Endothelial cell of umbilical vein (primary cell): ENCODE results near the gene COX5B. TPM values are rescaled to one million over a fixed set of nuclear protein-coding genes. Genes with fewer than 3 reads are reported as not detected.

Source experiments
- BruUV-seq: library from RNA; stranded (reverse); fragments of 400-500 nt; replicated peaks from 2 replicates; lab custom pipeline; 2021; lab: Mats Ljungman, UMichigan
- CTCF ChIA-PET: fragments of 300-600, 350-600 bp; sonication (Branson Sonifier 250); formaldehyde crosslinking; loops from one replicate; lab custom pipeline; 2021; ENCODE audit warnings: antibody characterized with exemption, inconsistent platforms; lab: Charles Lee
- POLR2A ChIA-PET: fragments of 300-600, 350-600 bp; sonication (Branson Sonifier 250); formaldehyde crosslinking; loops from one replicate; lab custom pipeline; 2021; ENCODE audit warnings: antibody characterized with exemption, inconsistent platforms; lab: Charles Lee
- DNase-seq: peaks from one replicate; pipeline ENCODE4 v3.0.0-alpha.2; 2011; ENCODE audit warnings: low read depth, low spot score
- FAIRE-seq: peaks from 2 replicates; lab custom pipeline; 2011; peaks lifted over from hg19 to GRCh38; lab: Jason Lieb, UNC
- H2AFZ ChIP-seq: 2 replicates; pipeline ENCODE4 v1.6.0; 2012; ENCODE audit warnings: low read depth, low read length, control low read depth, inconsistent platforms
- H3K27ac ChIP-seq: 2 replicates; pipeline ENCODE4 v1.5.1; 2011; ENCODE audit warnings: low read depth, mild to moderate bottlenecking, control low read depth, low read length, moderate library complexity; ENCODE audit not compliant: insufficient read depth
- H3K27me3 ChIP-seq, 2 experiments: 2 replicates each; pipeline versions ENCODE4 v1.6.0 to v1.6.1; 2011; ENCODE audit warnings: low read length in 2 of 2, mixed read lengths in 1 of 2; ENCODE audit not compliant: control insufficient read depth in 2 of 2, insufficient read depth in 2 of 2
- H3K36me3 ChIP-seq, 2 experiments: 2 replicates in 1 of 2; 3 replicates in 1 of 2; pipeline ENCODE4 v1.5.1; 2011; ENCODE audit warnings: low read length in 2 of 2, mild to moderate bottlenecking in 1 of 2, moderate library complexity in 1 of 2; ENCODE audit not compliant: control insufficient read depth in 2 of 2, insufficient read depth in 2 of 2; ENCODE audit errors: extremely low read depth in 1 of 2
- H3K4me1 ChIP-seq: 3 replicates; pipeline ENCODE4 v1.5.1; 2011; ENCODE audit warnings: mild to moderate bottlenecking, low read length; ENCODE audit not compliant: control insufficient read depth, insufficient read depth; ENCODE audit errors: extremely low read depth
- H3K4me2 ChIP-seq: 2 replicates; pipeline ENCODE4 v1.6.1; 2011; ENCODE audit warnings: low read length, control low read depth, mixed read lengths; ENCODE audit not compliant: insufficient read depth
- H3K4me3 ChIP-seq, 3 experiments: fragments of 200-600 bp in 1 of 3; sonication (generic), shearing (Covaris generic) in 1 of 3; replicated peaks in 1 of 3; 2 replicates each; pipeline ENCODE4 v1.5.1; 2011 to 2016; ENCODE audit warnings: control low read depth in 3 of 3, low read length in 3 of 3, mild to moderate bottlenecking in 2 of 3, inconsistent platforms in 1 of 3, low read depth in 1 of 3, moderate library complexity in 1 of 3; ENCODE audit not compliant: insufficient read depth in 1 of 3
- H3K79me2 ChIP-seq: 2 replicates; pipeline ENCODE4 v1.6.0; 2012; ENCODE audit warnings: low read length, inconsistent platforms; ENCODE audit not compliant: control insufficient read depth, insufficient read depth
- H3K9ac ChIP-seq: replicated peaks from 2 replicates; pipeline ENCODE3; 2011; ENCODE audit warnings: low read length, control low read depth; ENCODE audit not compliant: insufficient read depth; ENCODE audit errors: extremely low read depth
- H3K9me1 ChIP-seq: replicated peaks from 3 replicates; pipeline ENCODE4 v1.6.0; 2011; ENCODE audit warnings: mild to moderate bottlenecking, low read length; ENCODE audit not compliant: control insufficient read depth, insufficient read depth; ENCODE audit errors: extremely low read depth
- H3K9me3 ChIP-seq: replicated peaks from 2 replicates; pipeline ENCODE4 v1.5.1; 2012; ENCODE audit warnings: low read length, inconsistent platforms; ENCODE audit not compliant: control insufficient read depth, insufficient read depth
- H4K20me1 ChIP-seq: replicated peaks from 2 replicates; pipeline ENCODE3; 2011; ENCODE audit warnings: mild to moderate bottlenecking, low read length; ENCODE audit not compliant: control insufficient read depth, insufficient read depth; ENCODE audit errors: extremely low read depth
- EZH2 ChIP-seq: IDR thresholded peaks from 2 replicates; pipeline ENCODE4 v1.6.1; 2012; ENCODE audit warnings: borderline replicate concordance, low read depth, mild to moderate bottlenecking, moderate library complexity, low read length, inconsistent platforms; ENCODE audit not compliant: severe bottlenecking
- FOS ChIP-seq: IDR thresholded peaks from 2 replicates; pipeline ENCODE4 v1.6.1; 2011; ENCODE audit warnings: mild to moderate bottlenecking, low read length, moderate library complexity, borderline replicate concordance; ENCODE audit not compliant: insufficient read depth
- GATA2 ChIP-seq: IDR thresholded peaks from 2 replicates; pipeline ENCODE4 v1.7.0; 2011; ENCODE audit warnings: low read depth, mild to moderate bottlenecking, moderate library complexity, mixed read lengths, low read length; ENCODE audit not compliant: insufficient read length, insufficient read depth
- JUN ChIP-seq: IDR thresholded peaks from 2 replicates; pipeline ENCODE4 v1.6.1; 2011; ENCODE audit warnings: borderline replicate concordance, low read depth; ENCODE audit not compliant: insufficient read length, insufficient read depth
- MYC ChIP-seq: IDR thresholded peaks from one replicate; pipeline ENCODE4 v1.6.1; 2011; ENCODE audit warnings: mild to moderate bottlenecking, low read depth, low read length
- POLR2A ChIP-seq: IDR thresholded peaks from 2 replicates; pipeline ENCODE4 v1.6.1; 2012; ENCODE audit warnings: low read depth, mild to moderate bottlenecking, control low read depth, low read length
- POLR2AphosphoS5 ChIP-seq: IDR thresholded peaks from 2 replicates; pipeline ENCODE4 v1.6.1; 2012; ENCODE audit warnings: low read depth, mild to moderate bottlenecking, control low read depth, low read length, moderate library complexity; ENCODE audit not compliant: insufficient read depth
- dilution Hi-C: fragments of 300-500 bp; cut with MboI; formaldehyde crosslinking; loops from one replicate; pipeline ENCODE4 v1.15.0; 2019; ENCODE audit warnings: low sequenced_read_pairs; ENCODE audit not compliant: extremely low pct_ligation_motif_present
- intact Hi-C: fragments of 100-400 bp; cut with micrococcal nuclease; formaldehyde crosslinking; loops from one replicate; pipeline ENCODE4 v1.10.0; 2022
- polyA plus RNA-seq, 4 experiments: library from polyadenylated mRNA; depleted of rRNA in 3 of 4; stranded (reverse) in 3 of 4; unstranded in 1 of 4; fragments of >200 nt; gene quantifications; 2 replicates each; pipeline versions ENCODE4 v1.2.1 to v1.2.3, GENCODE V29; 2011 to 2012; ENCODE audit warnings: missing spikeins in 1 of 4
- total RNA-seq: library from RNA; stranded (reverse); gene quantifications from 2 replicates; pipeline ENCODE4 v1.2.3, GENCODE V29; 2021
- TF ChIP-seq, protein P1 (sequence below), 2 donors: IDR thresholded peaks; 1 replicate in 1 of 2; 2 replicates in 1 of 2; pipeline ENCODE4 v1.5.1; 2011; ENCODE audit warnings: low read length in 2 of 2, mild to moderate bottlenecking in 2 of 2, moderate library complexity in 2 of 2, control low read depth in 1 of 2, inconsistent platforms in 1 of 2, low read depth in 1 of 2; ENCODE audit not compliant: insufficient read depth in 1 of 2; ENCODE audit errors: extremely low read depth in 1 of 2
- TF ChIP-seq, protein P2 (sequence below): IDR thresholded peaks from 2 replicates; pipeline ENCODE4 v1.6.1; 2011; ENCODE audit not compliant: insufficient read depth, insufficient read length

The COX5B gene
- total and polyA plus RNA-seq, 2 donors (not counting 3 experiments of a cell fraction or from before 2014, with no cell fraction given): 167 to 329 TPM

DNA sequence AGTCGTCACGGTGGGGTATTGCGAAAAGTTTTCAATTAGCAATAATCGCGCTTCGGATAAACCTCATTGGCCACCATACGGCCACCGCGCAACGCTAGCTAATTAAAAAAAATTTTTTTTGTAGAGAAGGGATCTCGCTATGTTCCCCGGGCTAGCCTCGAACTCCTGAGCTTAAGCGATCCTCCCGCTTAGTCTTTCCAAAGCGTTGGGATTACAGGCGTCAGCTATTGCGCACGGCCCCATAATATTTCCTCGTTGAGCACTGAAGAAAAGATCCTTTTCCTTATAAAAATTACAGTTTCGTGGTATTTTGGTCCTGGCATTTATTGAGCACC lies 18.7 kb downstream of the COX5B start:
- POLR2A ChIA-PET: interaction anchor here (0.5 to 3.9 kb wide), 7 partner anchors 12 to 189 kb away, joined by 3 to 38 read pairs (median 4); partner anchors contain the start of gene COX5B

More for the DNA sequence above, 18.7 kb downstream of the COX5B start:
- Histone ChIP-seq H3K79me2 (peaks cover 13% of the 10 kb centered on the region), H3K36me3 (no peaks in the 10 kb centered on the region), H3K9ac (peak overlapping the region; percentile 95), H3K4me3 (peak overlapping the region; percentile 57 to 74 (median 63)), H2AFZ (peak overlapping the region; percentile 71), H4K20me1 (no peaks in the 10 kb centered on the region), H3K9me1 (no peaks in the 10 kb centered on the region), H3K4me1 (peaks cover 18% of the 10 kb centered on the region), H3K27me3 (no peaks in the 10 kb centered on the region), H3K27ac (peak overlapping the region; percentile 85), H3K4me2 (peak overlapping the region; percentile 75), H3K9me3 (no peaks in the 10 kb centered on the region)
- intact Hi-C loops (loop anchor here (1.0 kb wide), 3 partner anchors 18 to 74 kb away; partner anchors contain the start of gene COX5B), dilution Hi-C loops (no loop called here)
- DNase-seq (no peak), FAIRE-seq (peak; percentile 59)
- BruUV-seq: TSS peak; percentile 68
- no peak for TF ChIP-seq GATA2
- TF ChIP-seq POLR2A: no peak
- TF ChIP-seq, protein P1, sequence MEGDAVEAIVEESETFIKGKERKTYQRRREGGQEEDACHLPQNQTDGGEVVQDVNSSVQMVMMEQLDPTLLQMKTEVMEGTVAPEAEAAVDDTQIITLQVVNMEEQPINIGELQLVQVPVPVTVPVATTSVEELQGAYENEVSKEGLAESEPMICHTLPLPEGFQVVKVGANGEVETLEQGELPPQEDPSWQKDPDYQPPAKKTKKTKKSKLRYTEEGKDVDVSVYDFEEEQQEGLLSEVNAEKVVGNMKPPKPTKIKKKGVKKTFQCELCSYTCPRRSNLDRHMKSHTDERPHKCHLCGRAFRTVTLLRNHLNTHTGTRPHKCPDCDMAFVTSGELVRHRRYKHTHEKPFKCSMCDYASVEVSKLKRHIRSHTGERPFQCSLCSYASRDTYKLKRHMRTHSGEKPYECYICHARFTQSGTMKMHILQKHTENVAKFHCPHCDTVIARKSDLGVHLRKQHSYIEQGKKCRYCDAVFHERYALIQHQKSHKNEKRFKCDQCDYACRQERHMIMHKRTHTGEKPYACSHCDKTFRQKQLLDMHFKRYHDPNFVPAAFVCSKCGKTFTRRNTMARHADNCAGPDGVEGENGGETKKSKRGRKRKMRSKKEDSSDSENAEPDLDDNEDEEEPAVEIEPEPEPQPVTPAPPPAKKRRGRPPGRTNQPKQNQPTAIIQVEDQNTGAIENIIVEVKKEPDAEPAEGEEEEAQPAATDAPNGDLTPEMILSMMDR (IDR thresholded peaks at IDR 0.05; ENCODE audit: extremely low read depth in 1 of 2, insufficient read depth in 1 of 2, low read depth in 1 of 2, low read length in 2 of 2): no peak
- TF ChIP-seq POLR2AphosphoS5: no peak
- TF ChIP-seq JUN: no peak
- TF ChIP-seq, protein P2, sequence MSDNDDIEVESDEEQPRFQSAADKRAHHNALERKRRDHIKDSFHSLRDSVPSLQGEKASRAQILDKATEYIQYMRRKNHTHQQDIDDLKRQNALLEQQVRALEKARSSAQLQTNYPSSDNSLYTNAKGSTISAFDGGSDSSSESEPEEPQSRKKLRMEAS: no peak
- TF ChIP-seq MYC: no peak
- no peak for TF ChIP-seq EZH2
- TF ChIP-seq FOS: no peak
- CTCF ChIA-PET: interaction anchor here (0.8 to 6.3 kb wide), 16 partner anchors 9 to 720 kb away, joined by 3 to 126 read pairs (median 4); partner anchors contain the start of gene COX5B
